IPS-NIHi11 (cell line): Measurements from ENCODE around the gene PHLDA3.

ENCODE experiments used
- DNase-seq: peaks from one replicate; pipeline ENCODE4 v3.0.0; 2012; ENCODE audit warnings: mixed read lengths, low spot score

PHLDA3 gene

DNA sequence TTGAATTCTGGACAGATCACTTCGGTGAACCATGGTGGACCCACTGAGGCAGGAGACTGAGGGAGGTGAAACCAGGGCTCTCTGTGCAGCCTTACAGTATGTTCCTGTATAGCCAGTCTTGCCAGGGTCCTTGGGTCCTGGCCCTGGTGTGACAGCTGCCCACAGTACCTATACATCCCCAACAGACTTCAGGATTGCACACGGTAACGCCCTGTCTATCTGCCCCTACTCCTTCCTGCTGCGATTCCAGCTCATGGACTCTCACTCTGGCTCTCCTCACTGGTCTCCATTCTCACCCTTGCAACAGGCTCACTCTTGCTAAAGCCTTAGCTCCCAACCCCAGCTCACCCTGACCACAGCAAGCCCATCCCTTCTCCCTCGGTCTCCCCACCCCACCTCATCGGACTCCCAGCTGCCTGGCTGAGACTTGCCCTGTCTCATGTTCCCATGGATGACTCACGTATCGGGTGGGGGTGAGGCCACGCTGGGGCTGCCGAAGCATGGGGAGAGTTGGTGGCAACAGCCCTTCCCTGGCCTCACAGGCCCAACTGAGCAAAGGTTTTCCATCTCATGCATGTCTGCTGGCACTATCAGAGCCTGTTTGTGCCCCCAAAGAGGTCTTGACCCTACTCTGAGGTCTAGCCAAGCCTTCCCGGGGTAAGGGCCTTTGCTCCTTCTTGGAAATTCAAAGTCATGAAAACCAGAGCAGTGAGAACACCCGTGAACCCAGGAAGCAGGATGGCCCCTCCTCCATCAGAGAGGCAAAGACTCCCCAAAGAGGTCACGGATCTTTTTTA is 7.1 kb downstream of the PHLDA3 start:
- peak; percentile 56 for DNase-seq

DNA sequence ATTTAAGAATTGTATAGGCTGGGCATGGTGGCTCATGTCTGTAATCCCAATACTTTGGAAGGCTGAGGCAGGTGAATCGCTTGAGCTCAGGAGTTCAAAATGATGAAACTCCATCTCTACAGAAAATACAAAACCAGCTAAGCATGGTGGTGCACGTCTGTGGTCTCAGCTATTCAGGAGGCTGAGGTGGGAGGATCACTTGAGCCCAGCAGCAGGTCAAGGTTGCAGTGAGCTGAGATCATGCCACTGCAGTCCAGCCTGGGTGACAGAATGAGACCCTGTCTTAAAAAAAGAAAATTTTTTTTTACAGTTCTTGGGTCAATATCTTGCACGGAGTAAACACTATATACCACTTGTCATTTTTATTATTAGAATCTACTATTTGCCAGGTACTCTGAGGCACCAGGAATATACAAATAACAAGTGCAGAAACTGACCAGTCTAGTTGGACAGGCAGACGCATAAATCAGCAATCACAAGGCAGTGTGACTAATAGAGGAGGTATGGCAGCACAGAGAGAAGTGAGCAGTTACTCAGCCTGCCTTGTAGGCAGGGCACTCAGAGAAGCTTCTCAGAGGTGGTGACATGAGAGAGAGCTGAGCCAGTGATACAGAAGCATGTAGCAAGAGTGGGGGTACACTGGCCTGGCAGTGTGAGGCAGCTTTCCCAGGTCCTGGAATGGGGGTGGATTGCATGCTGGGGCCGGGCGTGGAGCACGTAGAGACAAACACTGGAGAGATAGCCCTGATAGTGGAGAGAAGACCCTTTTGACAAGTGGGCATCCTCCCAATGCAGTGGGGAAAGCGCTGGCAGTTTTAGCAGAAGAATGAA is 8.0 kb downstream of the PHLDA3 start:
- peak; percentile 39 for DNase-seq

- DNase-seq = no peak
Observed at GRCh38 chr1:201459775-201460174, 9.2 kb downstream of the PHLDA3 start.

DNA sequence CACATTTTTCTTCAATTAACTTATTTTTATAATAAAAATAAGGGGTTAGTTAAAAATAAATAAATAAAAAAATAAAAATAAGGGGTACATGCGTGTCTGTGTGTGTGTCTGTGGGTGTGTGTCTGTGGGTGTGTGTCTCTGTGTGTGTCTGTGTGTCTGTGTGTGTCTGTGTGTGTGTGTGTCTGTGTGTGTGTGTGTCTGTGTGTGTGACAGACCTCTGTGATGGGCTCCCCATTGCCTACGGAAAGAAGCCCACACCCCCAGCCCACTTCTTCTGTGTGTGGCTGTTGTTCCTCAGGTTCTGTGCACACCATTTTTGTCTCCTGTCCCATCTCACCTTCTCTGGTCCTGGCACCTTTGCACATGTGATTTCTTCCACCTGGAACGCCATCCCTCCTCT is 9.9 kb downstream of the PHLDA3 start:
- no peak for DNase-seq

DNA sequence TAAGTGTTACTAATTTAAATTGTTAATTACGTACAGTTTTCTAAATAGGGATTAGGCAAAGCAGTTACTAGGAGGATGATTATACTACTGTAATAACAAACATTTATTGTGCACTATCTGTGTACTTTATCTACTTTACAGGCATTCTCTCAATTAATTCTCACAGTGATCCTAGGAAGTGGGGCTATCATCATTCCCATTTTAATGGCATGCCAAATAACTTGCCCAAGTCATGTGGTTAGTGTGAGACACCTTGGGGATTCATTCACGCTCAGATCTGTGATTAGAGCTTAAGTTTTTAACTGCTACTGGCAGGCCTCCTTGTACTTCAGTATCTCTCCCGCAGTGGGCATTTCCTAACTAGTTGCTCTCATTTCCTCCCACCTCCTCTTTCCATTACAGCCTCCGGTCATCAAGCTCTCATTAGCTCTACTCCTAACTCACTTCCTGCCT is 11.5 kb downstream of the PHLDA3 start:
- DNase-seq = no peak

DNA sequence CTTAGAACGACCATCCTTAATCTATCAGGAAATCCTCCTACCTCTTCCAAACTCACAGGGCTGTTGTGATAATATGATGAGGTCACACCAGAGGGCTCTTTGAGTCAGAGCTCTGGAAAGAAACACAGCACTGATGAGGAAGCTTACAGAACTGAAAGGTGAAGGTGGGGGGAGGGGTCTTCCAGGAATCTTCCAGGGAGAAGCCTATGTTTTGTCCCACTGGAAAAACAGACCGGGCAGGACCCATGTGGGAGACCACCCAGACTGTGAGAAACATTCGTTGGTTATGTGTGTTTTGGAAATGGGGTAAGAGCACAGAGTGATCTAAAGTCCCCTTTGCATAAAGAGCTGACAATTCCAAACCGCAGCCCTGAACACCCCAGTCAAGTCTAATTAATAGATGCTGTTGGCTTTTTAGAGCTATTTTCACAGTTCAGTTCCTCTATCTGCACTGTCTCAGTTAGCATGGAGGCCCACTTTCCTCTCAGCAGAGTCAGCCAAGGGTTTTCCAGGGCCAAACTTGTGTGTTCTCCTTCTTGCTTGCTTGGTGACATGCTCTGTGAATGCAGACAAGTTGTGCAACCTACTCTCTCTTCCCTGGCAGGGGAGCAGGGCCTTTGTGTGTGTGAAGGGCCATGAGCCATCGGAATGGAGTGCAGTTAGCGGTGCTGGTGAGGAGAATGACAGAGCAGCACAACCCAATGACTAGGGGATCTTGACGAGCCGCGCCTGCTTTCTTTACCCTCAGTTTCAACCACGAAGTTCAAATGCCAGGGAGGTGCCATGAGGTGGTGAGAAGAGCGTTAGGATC is 12.3 kb downstream of the PHLDA3 start:
- DNase-seq = no peak

DNA sequence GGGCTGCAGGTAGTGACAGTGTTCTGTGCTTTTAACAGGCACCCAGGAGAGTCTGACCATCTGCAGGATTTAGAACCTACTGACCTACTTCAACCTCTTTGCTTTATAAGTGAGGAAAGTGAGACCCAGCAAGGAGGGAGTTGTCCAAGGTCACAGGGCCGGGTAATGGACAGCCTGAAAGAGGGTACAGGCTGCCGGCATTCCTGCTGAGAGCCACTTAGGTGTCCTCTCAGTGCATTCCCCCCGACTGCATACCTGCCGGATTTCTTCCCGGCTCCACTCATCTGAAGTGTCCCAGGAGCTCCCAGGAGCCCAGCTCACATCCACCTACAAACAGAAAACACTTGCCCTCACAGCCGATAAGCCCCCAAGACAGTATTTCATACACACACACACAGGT is 13.9 kb downstream of the PHLDA3 start:
- no peak for DNase-seq

GRCh38 chr1:201454608-201455007 is 14.4 kb downstream of the PHLDA3 start:
- DNase-seq = no peak

DNA sequence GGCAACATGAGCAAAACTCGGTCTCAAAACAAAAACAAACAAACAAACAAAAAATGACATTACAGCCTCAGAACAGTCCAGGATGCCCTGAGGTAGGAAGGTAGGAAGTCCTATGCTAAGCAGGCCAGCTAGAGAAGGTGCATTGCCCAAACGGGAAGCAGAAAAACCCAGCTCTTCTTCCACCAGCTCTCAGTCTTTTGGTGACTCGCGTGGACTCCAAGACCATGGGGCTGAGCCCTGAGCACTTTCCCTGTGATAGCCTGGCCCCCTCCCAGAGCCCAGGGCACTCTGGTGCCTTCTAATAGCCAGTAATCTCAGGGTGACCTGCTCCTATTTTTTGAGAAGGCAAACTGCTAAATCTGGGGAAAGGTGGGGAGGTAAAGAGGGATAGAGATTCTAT is 16.1 kb downstream of the PHLDA3 start:
- DNase-seq = no peak

- DNase-seq = peak; percentile 61
Observed at GRCh38 chr1:201450721-201451291, 18.2 kb downstream of the PHLDA3 start.

- no peak for DNase-seq
Observed at GRCh38 chr1:201448990-201449389, 20.0 kb downstream of the PHLDA3 start.

- peak; percentile 91 for DNase-seq
Observed at GRCh38 chr1:201447903-201448871, 20.8 kb downstream of the PHLDA3 start.

GRCh38 chr1:201445310-201445709 is 23.7 kb downstream of the PHLDA3 start:
- no peak for DNase-seq

DNA sequence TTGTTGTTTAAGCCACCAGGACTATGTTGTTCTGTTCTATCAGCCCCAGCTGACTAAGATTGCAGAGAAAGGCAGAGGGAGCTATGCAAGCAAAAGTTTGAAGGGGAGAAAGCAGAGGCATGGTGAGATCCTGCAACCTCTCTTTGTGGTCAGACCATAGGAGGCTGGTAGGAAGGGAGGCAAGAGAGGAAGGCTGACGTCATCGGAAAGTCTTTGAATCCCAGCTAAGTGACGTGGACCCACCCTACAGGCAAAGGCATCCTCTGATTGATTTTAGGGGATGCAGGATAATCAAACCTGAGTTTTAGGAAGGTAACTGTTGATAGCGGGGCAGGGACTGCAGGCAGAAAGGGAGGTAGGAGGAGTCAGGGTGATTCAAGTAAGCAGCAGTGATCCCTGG is 24.2 kb downstream of the PHLDA3 start:
- DNase-seq = no peak

- no peak for DNase-seq
Observed at GRCh38 chr1:201443747-201444146, 25.2 kb downstream of the PHLDA3 start.

DNA sequence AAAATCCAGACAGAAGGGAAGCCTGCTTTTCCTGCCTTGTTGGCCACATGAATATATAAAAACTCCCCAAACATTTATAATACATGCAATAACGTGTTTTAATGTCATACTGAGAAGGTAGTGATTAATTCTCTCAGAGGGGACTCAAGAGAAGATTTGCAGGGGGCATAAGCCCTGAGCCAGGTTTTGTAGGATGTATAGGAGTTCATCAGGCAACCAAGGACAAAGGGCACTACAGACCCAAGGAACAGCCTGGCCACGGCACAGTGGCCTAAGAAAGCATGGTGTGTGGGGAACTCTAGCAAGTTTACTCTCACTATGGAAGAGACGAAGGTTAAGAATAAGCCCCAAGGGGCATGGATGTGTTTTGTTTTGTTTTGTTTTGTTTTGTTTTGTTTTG is 32.0 kb downstream of the PHLDA3 start:
- DNase-seq = no peak

- peak; percentile 69 for DNase-seq
Observed at GRCh38 chr1:201436393-201436792, 32.6 kb downstream of the PHLDA3 start.

DNA sequence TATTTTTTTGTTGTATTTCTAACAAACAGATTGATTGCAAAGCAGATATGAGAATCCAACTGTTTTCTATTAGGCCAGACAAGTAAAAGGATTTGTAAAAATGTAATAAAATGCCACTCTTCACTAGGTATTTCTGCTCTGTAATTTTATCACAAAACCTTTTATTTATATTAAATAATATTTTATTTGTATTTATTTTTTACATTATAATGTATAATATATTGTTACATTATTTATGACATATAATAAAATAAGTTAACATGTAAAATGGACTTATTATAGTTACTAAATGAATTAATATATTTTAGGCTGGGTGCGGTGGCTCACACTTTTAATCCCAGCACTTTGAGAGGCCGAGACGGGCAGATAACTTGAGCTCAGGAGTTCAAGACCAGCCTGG is 34.7 kb downstream of the PHLDA3 start:
- no peak for DNase-seq

GRCh38 chr1:201433609-201434008 is 35.4 kb downstream of the PHLDA3 start:
- no peak for DNase-seq

DNA sequence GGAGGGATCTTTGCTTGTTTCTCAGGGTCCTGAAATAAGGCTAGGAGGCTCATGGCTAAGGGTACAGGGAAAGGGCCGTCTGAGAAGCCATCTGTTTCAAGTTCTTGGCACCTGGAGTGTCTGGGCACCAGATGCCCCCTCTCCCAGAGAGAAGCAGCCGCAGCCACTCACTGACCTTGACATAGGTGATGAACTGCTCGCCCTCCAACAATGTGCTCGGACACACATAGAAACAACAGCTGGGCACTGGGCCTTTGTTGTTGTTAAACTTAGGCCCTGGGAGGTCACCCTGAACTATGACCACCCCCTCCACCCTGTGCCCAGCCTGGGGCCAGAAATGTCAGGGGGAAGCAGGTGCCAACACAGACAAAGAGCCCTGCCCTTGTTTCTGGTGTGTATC is 38.2 kb downstream of the PHLDA3 start:
- DNase-seq = no peak
